HG03060 (cell line): Measurements from ENCODE around the gene SYT13.
"Not testable (repeated sequence)": the region's sequence is repeated elsewhere in the genome, so short reads cannot be mapped to it uniquely, and the experiment has no call there.

Source experiments
- ATAC-seq: cut with Tn5 transposase; IDR thresholded peaks from one replicate; pipeline ENCODE4 v1.9.1; 2021; ENCODE audit warnings: low read depth, moderate number of reproducible peaks; ENCODE audit not compliant: unreplicated experiment

Gene SYT13

DNA sequence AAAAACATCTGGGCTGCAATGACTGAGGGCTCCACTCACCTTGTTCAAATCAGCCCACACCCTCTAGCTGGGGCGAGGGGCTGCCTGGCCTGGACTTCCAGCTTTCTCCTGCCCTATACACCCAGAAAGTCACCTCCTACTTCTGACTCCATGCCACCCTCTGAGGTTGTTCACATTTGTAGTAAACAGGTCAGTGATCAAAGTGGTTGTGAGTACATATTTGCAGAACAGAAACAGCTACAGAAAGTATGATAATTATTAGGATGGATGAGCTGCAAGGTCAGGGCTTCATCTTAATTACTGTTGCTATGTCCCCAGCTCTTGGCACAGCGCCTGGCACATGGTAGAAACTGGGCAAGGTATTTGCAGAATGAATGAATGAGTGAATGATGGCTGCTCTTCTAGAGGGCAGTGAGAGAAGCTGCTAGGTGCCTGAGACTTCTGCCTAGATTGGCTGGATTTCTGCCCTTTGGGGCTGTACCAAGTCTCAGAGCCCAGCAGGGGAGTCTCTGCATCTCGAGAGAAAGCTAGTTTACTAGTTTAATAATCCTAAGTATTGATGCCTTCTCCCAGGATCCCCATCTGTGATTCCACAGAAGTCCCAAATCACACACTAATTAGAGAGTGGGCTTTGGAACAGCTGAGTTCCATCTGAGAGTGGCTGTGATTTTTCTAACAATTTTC, 36.0 kb downstream of the SYT13 start:
- ATAC-seq = no peak

DNA sequence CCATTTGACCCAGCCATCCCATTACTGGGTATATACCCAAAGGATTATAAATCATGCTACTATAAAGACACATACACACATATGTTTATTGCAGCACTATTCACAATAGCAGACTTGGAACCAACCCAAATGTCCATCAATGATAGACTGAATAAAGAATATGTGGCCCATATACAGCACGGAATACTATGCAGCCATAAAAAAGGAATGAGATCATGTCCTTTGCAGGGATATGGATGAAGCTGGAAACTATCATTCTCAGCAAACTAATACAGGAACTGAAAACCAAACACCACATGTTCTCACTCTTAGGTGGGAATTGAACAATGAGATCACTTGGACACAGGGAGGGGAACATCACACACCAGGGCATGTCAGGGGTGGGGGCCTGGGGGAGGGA, 36.8 kb downstream of the SYT13 start:
- not testable (repeated sequence) for ATAC-seq

DNA sequence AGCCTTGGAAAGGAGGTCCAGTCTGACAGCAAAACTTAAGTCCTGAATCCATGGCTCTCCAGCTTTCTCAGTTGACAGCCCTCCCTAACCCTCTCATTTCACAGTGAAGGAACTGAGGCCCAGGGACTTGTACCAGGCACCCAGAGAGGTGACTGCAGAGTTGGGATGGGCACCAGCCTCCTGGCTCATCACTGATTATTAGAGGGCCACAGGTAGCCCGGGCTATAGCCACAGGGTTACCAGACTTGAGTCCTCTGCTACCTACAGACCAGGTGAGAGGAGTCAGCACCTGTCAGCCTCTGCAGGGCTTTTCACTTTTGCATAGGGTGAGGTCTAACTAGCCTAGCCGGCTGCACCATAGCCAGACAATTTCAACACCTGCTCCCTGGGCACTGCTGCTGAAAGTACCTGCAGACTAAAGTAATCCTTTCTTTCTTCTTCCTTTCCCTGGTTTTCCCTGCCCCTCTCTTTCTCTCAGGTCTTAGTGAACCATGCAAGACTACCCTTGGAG, 37.6 kb downstream of the SYT13 start:
- no peak for ATAC-seq

DNA sequence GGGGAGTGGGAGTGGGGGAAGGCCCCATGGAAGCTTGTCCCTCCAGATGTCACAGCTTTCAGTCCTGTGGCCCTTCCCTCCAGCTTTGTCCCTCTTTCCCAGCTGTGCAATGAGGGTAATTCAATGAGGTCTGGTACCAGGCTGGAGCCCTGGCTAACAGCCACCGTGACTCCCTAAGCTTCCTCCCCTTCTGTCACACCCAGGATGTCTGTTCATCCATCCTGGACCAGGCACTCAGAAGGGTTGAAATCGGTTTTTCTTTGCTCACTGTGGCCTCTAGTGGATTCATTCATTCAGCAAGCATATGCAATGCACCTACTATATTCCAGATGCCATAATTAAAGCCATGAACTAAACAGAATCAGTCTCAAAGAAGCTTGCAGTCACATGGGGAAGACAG, 38.7 kb downstream of the SYT13 start:
- no peak for ATAC-seq

DNA sequence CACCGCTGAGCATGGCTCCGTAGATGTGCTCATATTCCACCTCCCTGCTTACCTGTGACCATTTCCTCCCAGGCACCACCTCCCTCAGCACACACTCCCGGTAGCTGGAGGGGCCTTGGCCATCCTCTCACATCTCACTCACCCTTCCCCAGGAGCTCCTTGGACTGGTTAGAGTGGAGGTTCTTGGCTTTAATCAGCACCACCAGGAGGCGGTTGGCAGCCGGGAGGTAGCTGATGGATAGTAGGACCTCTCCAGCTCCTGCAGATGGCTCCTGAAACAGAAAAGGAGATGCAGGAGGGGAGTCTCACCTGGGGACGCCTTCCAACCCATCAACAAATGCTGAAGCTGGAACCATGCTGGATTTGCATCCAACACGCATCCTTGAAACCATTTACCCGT, 39.9 kb downstream of the SYT13 start:
- no peak for ATAC-seq

DNA sequence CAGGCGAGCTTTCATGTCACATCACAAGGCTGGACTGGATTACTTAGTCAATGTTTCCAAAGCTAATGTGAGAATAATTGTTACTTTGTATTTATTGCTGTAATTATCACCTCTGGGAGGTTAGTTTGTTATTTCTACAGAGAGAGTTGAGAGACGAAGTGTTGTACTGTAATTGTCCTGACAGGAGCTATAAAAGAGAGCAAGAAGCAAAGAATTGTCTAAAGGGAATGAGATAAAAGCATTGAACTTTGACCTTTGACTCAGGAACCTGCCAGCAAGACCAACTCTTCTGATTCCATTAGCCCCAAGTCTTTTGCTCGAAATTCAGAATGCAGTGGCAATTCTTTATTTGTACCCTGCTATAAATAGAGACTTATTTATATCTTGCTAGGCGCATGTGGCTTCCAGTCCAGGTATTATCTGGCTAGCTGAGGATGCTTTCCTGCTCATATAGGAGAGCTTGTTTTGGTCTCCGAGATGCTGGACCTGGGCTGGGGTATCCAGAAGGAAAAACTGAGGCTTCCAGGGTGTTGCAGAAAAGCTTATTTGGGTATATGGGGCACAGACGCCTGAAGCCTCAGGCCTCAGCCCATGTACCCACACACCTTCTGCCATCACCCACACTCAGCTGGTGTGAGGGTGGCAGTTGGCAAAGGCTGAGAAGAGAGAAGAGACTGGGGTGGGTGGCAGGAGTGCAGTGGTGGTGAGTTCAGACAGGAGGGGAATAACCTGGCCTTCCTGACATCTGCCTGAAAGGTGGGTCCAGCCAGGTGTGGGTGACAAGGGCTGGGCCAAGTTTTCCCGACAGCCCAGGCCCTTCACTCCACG, 40.7 kb downstream of the SYT13 start:
- ATAC-seq = no peak

DNA sequence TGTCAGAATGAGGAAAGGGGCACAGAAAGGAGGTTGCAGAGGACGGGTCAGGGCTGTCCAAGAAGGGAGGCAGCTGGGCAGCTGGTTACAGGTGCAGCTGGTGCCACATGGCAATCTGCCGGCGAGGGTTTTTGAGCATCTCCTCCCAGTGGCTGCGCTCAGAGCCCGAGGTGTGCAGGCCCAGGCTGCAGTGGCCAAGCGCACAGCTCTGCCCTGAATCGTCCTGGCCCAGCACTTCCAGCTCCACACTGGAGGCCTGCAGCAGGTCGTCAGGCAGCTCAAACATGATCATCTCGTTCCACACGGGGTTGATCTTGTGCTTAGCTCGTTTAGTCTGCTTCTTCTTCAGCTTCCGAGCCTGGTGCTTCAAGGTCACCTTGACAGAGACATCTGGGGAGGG, 42.2 kb downstream of the SYT13 start:
- ATAC-seq = no peak

DNA sequence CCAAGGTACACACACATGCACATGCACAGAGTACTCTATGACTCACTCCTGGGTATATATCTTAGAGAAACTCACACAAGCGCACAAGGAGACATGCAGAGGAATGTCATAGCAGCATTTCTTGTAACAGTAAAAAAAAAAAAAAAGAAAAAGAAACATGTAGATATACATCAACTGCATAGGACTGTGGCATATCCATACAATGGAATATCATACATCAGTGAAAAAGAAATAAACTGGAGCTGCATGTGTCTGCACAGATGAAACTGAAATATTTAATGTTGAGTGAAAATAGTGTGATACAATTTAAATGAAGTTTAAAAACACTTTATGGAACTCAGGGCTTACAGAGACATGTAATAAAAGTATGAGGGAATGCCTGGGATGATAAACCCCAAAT, 46.4 kb downstream of the SYT13 start:
- no peak for ATAC-seq

DNA sequence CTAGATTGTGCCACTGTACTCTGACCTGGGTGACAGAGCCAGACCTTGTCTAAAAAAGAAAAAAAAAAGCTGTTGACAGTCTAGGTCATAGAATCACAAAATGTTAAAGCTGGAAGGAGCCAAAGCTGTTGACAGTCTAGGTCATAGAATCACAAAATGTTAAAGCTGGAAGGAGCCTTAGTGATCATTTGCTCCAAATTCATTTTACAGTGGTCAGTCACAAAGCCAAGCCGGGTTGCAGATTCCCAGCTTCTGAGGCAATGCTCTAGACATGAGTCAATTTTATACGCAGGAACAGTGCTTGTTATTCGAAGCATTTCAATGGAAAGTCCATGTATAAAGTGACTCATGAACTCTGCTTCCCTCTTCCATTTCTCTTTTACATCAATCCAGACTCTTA, 47.4 kb downstream of the SYT13 start:
- ATAC-seq = no peak

DNA sequence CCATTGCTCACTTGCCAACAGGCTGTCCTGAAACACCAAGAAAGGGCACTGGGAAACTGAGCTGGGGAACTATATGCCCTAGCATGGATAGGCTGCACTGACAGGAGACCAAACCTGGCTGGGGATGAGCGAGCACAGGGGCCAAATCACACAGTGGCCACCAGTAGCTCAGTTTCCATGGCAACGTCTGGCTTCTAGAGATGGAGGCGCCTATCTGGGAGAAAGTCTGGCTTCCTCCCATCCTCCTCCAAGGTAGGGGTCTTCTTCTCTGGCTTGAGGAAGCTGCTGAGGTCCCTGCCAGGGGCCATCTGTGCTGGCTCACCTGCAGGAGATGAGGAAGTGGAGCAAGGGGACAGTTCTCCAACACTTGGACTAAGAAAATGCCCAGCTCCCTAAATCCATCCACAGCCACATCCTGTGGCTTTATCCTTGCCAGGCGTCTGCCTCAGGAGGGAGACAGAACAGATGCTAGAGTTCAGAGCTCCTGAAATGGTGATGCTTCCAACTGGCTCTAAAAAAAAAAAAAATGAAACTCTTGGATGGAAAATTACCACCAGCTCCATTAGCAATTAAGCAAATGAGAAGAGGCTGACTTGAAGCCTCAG, 48.3 kb downstream of the SYT13 start:
- ATAC-seq = no peak

DNA sequence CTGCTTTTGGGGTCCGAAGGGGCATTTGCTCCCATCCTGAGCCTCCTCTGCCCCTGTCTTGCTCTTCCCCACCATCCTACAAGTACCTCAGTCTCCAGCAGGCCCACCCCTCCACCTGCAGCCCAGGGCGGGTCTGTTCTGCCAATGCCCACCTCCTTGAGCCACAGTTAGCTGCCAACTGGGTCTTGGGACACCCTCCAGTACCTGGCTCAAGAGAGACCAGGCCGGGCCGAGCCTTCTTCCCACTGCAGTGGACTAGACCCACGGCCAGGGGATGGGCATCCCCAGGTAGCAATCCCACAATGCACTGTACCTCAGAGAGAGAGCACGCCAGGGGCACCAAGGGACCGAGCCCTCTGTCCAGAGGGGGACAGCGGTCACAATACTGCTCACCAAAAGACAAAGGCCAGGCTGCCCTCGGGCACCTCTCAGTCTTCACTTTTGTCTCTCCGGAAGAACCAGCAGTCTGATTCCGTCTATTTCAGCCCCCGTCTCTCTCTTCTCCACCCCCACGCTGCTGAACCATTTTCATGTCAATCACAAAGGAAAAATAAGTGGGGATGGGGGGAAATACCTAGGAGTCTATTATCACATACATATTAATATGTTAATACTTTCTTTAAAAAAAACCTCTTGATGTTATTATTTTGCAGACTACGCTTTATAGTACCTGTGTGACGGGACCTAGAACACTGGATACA, 51.7 kb downstream of the SYT13 start:
- ATAC-seq = no peak

DNA sequence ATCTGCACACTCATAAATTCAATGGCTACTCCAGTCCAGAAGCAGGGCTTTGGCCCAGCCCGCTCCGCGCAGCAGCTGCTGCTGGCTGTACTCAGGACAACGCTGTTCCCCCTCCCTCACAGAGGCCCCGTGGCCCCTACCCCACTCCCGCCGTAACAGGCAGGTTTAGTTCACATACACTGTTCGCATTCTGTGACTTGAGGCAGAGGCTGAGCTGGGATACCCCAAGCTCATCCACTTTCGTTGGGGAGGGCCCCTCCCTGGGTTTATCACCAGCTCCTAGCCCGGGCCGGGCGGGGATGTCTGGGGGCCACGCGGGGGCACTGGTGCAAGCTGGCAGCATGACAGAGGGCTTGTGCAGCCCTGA, 52.4 kb downstream of the SYT13 start:
- no peak for ATAC-seq

DNA sequence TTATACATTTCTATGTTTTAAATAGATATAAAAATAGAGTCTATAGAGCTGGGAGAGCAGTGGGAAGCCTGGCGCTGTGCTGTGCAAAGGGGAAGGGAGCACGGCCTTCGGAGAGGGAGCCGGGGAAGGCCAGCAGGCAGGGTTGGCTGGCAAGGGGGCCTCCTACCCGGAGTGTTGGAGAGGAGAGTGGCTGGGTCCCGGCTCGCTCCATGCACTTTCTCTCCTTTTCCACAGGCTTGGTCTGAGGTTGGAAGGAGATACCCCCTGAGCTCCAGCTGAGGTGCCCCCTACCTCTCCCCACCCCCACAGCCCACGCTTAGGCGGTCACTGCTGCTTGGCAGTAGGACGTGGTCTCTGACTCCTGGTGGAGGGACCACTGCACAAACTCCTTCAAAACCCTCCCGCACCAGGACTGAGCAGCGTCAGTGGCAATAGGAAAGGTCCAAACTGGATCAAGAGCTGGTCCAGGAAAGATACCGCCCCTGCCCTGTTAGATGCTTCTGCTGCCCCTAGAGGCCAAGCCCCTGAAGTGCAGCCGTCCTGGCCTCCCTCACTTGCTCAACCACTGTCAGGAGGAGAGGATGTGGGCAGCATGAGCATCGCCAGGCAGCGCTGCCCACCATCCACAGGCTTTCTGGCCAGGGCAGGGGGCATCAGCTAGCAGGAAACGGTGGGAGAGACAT, 52.9 kb downstream of the SYT13 start:
- ATAC-seq = no peak

DNA sequence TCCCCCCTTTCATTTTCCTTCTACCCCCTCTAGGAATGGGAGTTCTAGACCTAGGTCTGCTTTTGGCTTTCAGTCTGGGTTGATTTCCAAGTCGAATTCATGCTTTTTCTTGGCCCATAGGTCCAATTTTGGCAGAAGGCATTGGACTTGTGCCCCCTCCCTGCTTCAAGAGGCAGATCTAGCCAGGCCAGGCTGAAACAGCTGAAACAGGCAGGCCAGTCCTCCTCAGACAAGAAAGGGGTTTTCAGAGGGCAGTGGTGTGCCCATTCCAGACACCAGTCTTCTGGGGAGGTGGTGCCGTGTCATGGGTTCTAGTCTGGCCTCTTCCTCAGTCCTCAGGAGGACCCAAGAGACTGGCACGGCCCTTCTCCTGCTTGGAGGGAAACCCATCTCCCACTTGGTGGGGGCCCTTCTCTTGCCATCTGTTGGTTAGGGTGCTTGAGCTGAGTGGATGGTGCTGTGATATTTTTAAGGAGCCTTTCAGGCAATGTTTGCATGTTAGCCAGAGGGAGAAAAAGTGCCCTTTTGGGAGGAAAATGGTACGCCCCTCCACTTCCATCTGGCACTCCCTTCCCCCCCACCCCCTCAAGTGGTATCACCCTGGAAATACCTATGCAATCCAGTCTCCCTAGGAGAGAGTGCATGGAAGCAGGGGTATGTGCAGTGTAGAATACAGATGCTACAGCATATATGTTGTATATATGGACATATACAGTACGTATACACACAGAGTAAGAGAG, 53.6 kb downstream of the SYT13 start:
- no peak for ATAC-seq

DNA sequence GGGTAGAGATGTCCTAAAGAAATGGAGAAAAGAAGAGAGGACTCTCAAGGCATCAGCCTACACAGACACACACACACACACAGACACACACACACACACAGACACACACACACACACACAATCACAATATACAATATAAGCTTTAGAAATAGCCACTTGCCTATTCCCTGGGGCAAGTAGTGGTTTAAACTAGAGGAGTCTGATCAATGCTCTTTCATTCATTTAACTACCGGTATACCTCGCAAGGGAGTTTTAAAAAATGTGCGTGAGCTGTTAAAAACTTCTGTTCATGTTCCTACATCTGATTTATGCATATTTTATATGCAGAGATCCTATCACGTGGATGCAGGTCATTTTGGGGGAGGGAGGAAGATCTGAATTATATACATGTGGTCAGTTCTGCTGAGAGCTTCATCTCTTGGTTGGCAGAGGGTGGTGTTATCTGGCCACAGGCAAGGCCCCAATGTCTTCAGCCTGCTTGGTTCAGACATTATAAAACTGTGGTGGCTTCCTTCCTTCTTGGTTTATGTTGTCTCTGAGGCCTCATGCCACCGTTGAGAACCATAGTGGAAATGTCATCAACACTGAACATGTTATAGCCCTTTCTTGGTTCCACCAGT, 56.6 kb downstream of the SYT13 start:
- ATAC-seq = no peak

DNA sequence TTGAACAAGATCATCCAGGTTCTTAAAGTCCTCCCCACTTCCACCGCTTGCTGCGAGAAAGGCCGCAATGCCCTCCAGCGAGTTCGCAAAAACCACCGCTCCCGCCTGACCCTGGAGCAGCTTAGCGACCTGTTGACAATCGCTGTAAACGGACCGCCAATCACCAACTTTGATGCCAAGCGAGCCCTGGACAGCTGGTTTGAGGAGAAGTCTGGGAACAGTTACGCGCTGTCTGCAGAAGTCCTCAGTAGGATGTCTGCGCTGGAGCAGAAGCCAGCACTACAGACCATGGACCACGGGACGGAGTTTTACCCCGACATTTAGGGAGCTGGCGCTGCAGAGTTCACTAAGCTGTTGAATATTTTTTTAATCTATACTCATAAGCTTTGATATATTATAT, 58.3 kb downstream of the SYT13 start:
- no peak for ATAC-seq

DNA sequence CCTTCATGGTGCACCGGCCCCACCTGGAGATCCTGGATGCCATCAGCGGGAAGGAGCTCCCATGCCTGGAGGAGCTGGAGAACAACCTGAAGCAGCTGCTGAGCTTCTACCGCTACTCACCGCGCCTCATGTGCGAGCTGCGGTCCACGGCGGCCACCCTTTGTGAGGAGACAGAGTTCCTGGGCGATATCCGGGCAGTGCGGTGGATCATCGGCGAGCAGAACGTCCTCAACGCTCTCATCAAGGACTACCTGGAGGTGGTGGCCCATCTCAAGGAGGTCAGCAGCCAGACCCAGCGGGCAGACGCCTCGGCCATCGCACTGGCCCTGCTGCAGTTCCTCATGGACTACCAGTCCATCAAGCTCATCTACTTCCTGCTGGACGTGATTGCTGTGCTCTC, 59.2 kb downstream of the SYT13 start:
- no peak for ATAC-seq

DNA sequence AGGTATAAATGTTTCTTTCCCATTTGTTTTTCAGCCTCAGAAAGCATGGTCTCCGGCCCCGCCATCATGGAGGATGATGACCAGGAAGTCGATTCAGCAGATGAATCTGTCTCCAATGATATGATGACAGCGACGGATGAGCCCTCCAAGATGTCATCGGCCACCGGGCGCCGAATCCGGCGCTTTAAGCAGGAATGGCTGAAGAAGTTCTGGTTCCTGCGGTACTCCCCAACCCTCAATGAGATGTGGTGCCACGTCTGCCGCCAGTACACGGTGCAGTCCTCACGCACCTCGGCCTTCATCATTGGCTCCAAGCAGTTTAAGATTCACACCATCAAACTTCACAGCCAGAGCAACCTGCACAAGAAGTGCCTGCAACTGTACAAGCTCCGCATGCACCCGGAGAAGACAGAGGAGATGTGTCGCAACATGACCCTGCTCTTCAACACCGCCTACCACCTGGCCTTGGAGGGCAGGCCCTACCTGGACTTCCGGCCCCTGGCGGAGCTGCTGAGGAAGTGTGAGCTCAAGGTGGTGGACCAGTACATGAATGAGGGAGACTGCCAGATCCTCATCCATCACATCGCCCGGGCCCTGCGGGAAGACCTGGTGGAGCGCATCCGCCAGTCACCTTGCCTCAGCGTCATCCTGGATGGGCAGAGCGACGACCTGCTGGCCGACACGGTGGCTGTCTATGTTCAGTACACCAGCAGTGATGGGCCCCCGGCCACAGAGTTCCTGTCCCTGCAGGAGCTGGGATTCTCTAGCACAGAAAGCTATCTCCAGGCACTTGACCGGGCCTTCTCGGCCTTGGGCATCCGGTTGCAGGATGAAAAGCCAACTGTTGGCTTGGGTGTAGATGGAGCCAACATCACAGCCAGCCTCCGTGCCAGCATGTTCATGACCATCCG, 59.9 kb downstream of the SYT13 start:
- ATAC-seq = no peak
